OCI-LY7 (cell line): ENCODE data around the gene SH3BP1. TPM values are rescaled to one million over a fixed set of nuclear protein-coding genes. Genes with fewer than 3 reads are reported as not detected.
"Not testable (repeated sequence)": the region's sequence is repeated elsewhere in the genome, so short reads cannot be mapped to it uniquely, and the experiment has no call there.

Experiments used
- BruUV-seq: library from RNA; stranded (reverse); fragments of 400-500 nt; replicated peaks from 2 replicates; lab custom pipeline; 2021; lab: Mats Ljungman, UMichigan
- CTCF ChIA-PET: fragments of 300-600 bp; sonication (Branson Sonifier 250); formaldehyde crosslinking; loops from one replicate; lab custom pipeline; 2022; ENCODE audit warnings: antibody characterized with exemption; ENCODE audit not compliant: unreplicated experiment; lab: Charles Lee
- POLR2A ChIA-PET: fragments of 300-600 bp; sonication (Branson Sonifier 250); formaldehyde crosslinking; loops from one replicate; lab custom pipeline; 2022; ENCODE audit warnings: antibody characterized with exemption; lab: Charles Lee
- DNase-seq: peaks from one replicate; pipeline ENCODE4 v3.0.0-alpha.2; 2015; ENCODE audit warnings: low spot score
- H2AFZ ChIP-seq: fragments of 200-600 bp; sonication (generic), shearing (Covaris generic); 2 replicates; pipeline ENCODE4 v1.6.1; 2014; ENCODE audit warnings: mild to moderate bottlenecking, antibody characterized with exemption, low read length, moderate library complexity
- H3K27ac ChIP-seq: fragments of 200-600 bp; sonication (generic); 2 replicates; pipeline ENCODE4 v1.5.1; 2014; ENCODE audit warnings: mixed run types, low read depth, mild to moderate bottlenecking, moderate library complexity, low read length, inconsistent platforms; ENCODE audit not compliant: poor library complexity, severe bottlenecking
- H3K36me3 ChIP-seq: fragments of 200-600 bp; sonication (generic); 2 replicates; pipeline ENCODE4 v1.6.1; 2014; ENCODE audit warnings: mild to moderate bottlenecking, antibody characterized with exemption, low read length, moderate library complexity, mixed read lengths; ENCODE audit not compliant: insufficient read depth
- H3K4me1 ChIP-seq: fragments of 200-600 bp; sonication (generic); 2 replicates; pipeline ENCODE4 v1.5.1; 2014; ENCODE audit warnings: mild to moderate bottlenecking, low read length; ENCODE audit not compliant: insufficient read depth, poor library complexity, severe bottlenecking
- H3K4me2 ChIP-seq: fragments of 200-600 bp; sonication (generic); 2 replicates; pipeline ENCODE4 v1.6.1; 2014; ENCODE audit warnings: mild to moderate bottlenecking, low read length
- H3K4me3 ChIP-seq: fragments of 200-600 bp; sonication (generic); 2 replicates; pipeline ENCODE4 v1.5.1; 2014; ENCODE audit warnings: mild to moderate bottlenecking, low read depth, low read length; ENCODE audit not compliant: poor library complexity, severe bottlenecking
- H3K79me2 ChIP-seq: fragments of 200-600 bp; sonication (generic); 2 replicates; pipeline ENCODE4 v1.6.1; 2016; ENCODE audit warnings: low read depth, mild to moderate bottlenecking, low read length, moderate library complexity, mixed read lengths; ENCODE audit not compliant: insufficient read depth
- H3K9me2 ChIP-seq: fragments of 200-600 bp; sonication (generic); 2 replicates; pipeline ENCODE4 v1.6.1; 2016; ENCODE audit warnings: mild to moderate bottlenecking, low read length, mixed read lengths; ENCODE audit not compliant: insufficient read depth
- H3K9me3 ChIP-seq: fragments of 200-600 bp; sonication (generic); 2 replicates; pipeline ENCODE4 v1.6.1; 2014; ENCODE audit warnings: mild to moderate bottlenecking, mixed run types, low read length, mixed read lengths
- H4K20me1 ChIP-seq: fragments of 200-600 bp; sonication (generic); 2 replicates; pipeline ENCODE4 v1.6.1; 2014; ENCODE audit warnings: mild to moderate bottlenecking, antibody characterized with exemption, low read length, moderate library complexity, mixed read lengths; ENCODE audit not compliant: insufficient read depth
- EZH2phosphoT487 ChIP-seq: fragments of 200-600 bp; sonication (generic); IDR thresholded peaks from 2 replicates; pipeline ENCODE4 v1.6.1; 2018; ENCODE audit warnings: low read depth, borderline replicate concordance, mild to moderate bottlenecking, mixed run types, antibody characterized with exemption, low read length, moderate library complexity, mixed read lengths
- intact Hi-C: fragments of 100-400 bp; cut with micrococcal nuclease; formaldehyde crosslinking; loops from one replicate; pipeline ENCODE4 v1.10.0; 2022; ENCODE audit not compliant: unreplicated experiment
- total RNA-seq, 2 experiments: library from RNA; depleted of rRNA in 1 of 2; stranded (reverse); fragments of >200 nt in 1 of 2; shearing (Covaris generic) in 1 of 2; gene quantifications; 2 replicates each; pipeline ENCODE4 v1.2.3, GENCODE V29; 2014 to 2022
- TF ChIP-seq, protein P1 (sequence below): fragments of 200-600 bp; sonication (generic); conservative IDR thresholded peaks from 2 replicates; pipeline ENCODE4 v1.5.1; 2014; ENCODE audit warnings: mild to moderate bottlenecking, antibody characterized with exemption, low read length, moderate library complexity, mixed read lengths

SH3BP1 gene
- total RNA-seq, 2 experiments from 2014 or later: 15.3 to 48.4 TPM

- no peaks in the 10 kb centered on the region for H3K9me3 ChIP-seq
- no peak for TF ChIP-seq EZH2phosphoT487
- TF ChIP-seq, protein P1, sequence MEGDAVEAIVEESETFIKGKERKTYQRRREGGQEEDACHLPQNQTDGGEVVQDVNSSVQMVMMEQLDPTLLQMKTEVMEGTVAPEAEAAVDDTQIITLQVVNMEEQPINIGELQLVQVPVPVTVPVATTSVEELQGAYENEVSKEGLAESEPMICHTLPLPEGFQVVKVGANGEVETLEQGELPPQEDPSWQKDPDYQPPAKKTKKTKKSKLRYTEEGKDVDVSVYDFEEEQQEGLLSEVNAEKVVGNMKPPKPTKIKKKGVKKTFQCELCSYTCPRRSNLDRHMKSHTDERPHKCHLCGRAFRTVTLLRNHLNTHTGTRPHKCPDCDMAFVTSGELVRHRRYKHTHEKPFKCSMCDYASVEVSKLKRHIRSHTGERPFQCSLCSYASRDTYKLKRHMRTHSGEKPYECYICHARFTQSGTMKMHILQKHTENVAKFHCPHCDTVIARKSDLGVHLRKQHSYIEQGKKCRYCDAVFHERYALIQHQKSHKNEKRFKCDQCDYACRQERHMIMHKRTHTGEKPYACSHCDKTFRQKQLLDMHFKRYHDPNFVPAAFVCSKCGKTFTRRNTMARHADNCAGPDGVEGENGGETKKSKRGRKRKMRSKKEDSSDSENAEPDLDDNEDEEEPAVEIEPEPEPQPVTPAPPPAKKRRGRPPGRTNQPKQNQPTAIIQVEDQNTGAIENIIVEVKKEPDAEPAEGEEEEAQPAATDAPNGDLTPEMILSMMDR: no peak
- H3K4me3 ChIP-seq: no peak overlapping the region
- no peaks in the 10 kb centered on the region for H4K20me1 ChIP-seq
- peaks cover 14% of the 10 kb centered on the region for H3K4me1 ChIP-seq
- intact Hi-C loops: no loop called here
- no TSS peak for BruUV-seq
- POLR2A ChIA-PET: no interaction called here
- peaks cover 18% of the 10 kb centered on the region for H3K79me2 ChIP-seq
- peaks cover 69% of the 10 kb centered on the region for H3K36me3 ChIP-seq
- CTCF ChIA-PET: no interaction called here
- no peak overlapping the region for H3K4me2 ChIP-seq
- H3K9me2 ChIP-seq: no peaks in the 10 kb centered on the region
- H3K27ac ChIP-seq: no peak overlapping the region
- no peak overlapping the region for H2AFZ ChIP-seq
- no peak for DNase-seq
Observed at GRCh38 chr22:37690901-37691504, 51.5 kb downstream of the SH3BP1 start.

GRCh38 chr22:37692627-37693285 is 53.3 kb downstream of the SH3BP1 start:
- no peak overlapping the region for H3K4me2 ChIP-seq
- H2AFZ ChIP-seq: no peak overlapping the region
- POLR2A ChIA-PET: no interaction called here
- TF ChIP-seq, protein P1: no peak
- no peak for TF ChIP-seq EZH2phosphoT487
- DNase-seq: no peak
- H3K9me2 ChIP-seq: no peaks in the 10 kb centered on the region
- peaks cover 67% of the 10 kb centered on the region for H3K36me3 ChIP-seq
- peaks cover 5% of the 10 kb centered on the region; the same call in 1 of the 2 replicates for H3K79me2 ChIP-seq
- CTCF ChIA-PET: interaction anchor here (0.9 kb wide), 1 partner anchor 15 kb away, joined by 8 read pairs; no protein-coding TSS in a partner anchor
- H3K9me3 ChIP-seq: no peaks in the 10 kb centered on the region
- intact Hi-C loops: no loop called here
- H4K20me1 ChIP-seq: no peaks in the 10 kb centered on the region
- H3K4me3 ChIP-seq: no peak overlapping the region
- peaks cover 16% of the 10 kb centered on the region for H3K4me1 ChIP-seq
- H3K27ac ChIP-seq: no peak overlapping the region
- BruUV-seq: no TSS peak

- POLR2A ChIA-PET: interaction anchor here (0.6 to 0.7 kb wide), 2 partner anchors 9 to 67 kb away, joined by 4 read pairs; no protein-coding TSS in a partner anchor
- H3K79me2 ChIP-seq, DNase-seq, H3K4me3 ChIP-seq, BruUV-seq, H3K27ac ChIP-seq, H3K9me3 ChIP-seq, H3K9me2 ChIP-seq, H2AFZ ChIP-seq, H4K20me1 ChIP-seq, H3K4me2 ChIP-seq, intact Hi-C loops, CTCF ChIA-PET: not testable (repeated sequence)
- Histone ChIP-seq H3K4me1 (peaks cover 15% of the 10 kb centered on the region), H3K36me3 (peaks cover 53% of the 10 kb centered on the region)
Observed at GRCh38 chr22:37694131-37694530, 54.7 kb downstream of the SH3BP1 start.

- H3K79me2 ChIP-seq, BruUV-seq, intact Hi-C loops, H3K9me2 ChIP-seq, H4K20me1 ChIP-seq, CTCF ChIA-PET, H3K9me3 ChIP-seq, H2AFZ ChIP-seq, DNase-seq: not testable (repeated sequence)
- POLR2A ChIA-PET: interaction anchor here (0.6 to 1.2 kb wide), 2 partner anchors 11 to 13 kb away, joined by 3 to 4 read pairs; no protein-coding TSS in a partner anchor
- peak overlapping the region; percentile 62 for H3K4me2 ChIP-seq
- H3K36me3 ChIP-seq: peaks cover 36% of the 10 kb centered on the region
- peak overlapping the region; percentile 39 for H3K4me3 ChIP-seq
- H3K27ac ChIP-seq: peak overlapping the region; percentile 28
- peaks cover 15% of the 10 kb centered on the region for H3K4me1 ChIP-seq
Observed at GRCh38 chr22:37696260-37696656, 56.8 kb downstream of the SH3BP1 start.
